NAMALWA (cell line): ENCODE data around the gene HOXA2.
A peak's percentile ranks its signal among the peaks of the same experiment; 100 is the strongest.

ENCODE experiments used
- DNase-seq: peaks from one replicate; pipeline ENCODE4 v3.0.0-alpha.2; 2015; ENCODE audit warnings: low spot score

HOXA2 gene

DNA sequence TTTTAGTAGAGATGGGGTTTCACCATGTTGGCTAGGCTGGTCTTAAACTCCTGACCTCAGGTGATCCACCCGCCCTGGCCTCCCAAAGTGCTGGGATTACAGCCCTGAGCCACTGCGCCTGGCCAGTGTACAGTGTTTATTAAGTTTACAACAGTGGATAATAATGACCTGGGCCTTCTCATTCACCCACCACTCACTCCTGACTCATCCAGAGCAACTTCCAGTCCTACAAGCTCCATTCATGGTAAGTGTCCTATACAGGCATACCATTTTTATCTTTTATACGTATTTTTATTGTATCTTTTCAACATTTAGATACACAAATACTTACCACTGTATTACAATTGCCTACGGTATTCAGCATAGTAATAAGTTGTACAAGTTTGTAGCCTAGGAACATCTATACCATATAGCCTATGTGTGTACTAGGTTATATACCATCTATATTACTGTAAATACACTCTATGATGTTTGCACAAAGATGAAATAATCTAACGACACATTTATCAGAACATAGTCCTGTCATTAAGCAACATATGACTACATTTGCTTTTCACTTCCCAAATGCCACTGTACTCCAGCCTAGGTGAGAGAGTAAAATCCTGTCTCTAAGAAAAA is 23.8 kb downstream of the HOXA2 start:
- DNase-seq = no peak

DNA sequence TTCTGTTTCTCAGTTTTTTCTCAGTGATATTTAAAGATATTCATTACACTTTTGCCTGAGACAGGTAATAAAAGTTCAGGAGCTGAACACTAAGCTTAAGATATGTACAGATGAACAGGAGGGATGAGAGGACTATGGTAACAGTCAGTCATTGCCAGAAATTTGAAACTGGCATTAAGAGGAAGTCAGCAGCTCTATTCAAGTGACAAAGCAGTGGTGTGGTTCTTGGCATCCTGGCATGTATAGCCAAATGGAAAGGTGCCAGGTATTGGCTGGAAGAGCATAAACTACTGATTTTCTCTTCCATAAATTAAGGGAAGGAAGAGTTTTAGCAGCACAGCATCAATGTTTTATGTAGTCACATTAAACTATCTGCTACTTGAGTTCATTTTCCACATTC is 29.4 kb downstream of the HOXA2 start:
- no peak for DNase-seq

DNA sequence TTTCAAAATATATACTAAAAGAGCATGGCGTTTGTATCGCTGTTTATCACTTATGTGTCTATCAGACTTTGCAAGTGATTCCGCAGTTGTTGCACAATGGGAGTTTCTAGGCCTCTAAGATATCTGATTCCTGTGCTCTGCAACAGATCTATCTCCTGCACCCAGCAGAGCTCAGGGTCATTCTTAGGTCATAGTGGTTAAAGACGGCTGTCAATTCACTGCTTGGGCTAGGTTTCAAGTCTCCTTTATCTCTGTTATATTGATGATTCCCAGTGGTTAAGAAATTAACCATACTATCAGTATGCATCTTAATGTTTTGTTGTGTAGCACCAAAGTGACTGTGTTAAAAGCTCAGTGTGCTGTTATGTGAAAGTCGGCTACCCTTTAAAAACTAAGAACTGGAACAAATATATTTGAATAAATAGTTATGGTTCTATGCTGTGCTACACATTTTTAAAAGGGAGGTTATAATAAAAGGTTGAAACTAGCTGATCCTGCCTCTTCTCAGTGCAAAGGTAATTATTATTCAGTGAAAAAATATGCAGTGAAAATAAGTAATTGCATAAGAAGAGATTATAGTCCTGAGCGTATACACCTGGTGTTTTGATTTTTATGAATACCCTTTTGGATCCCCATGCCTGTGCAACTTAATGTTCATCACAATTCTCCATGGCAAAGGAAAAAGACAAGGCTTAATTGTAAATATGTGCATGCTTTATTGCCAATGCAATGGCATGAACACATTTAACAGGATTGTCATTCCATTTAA is 30.7 kb downstream of the HOXA2 start:
- no peak for DNase-seq

GRCh38 chr7:27068259-27068658 is 34.2 kb downstream of the HOXA2 start:
- DNase-seq = no peak

GRCh38 chr7:27066148-27066547 is 36.3 kb downstream of the HOXA2 start:
- DNase-seq = no peak

- no peak for DNase-seq
Measured at GRCh38 chr7:27065709-27066108, 36.8 kb downstream of the HOXA2 start.

- DNase-seq = no peak
Measured at GRCh38 chr7:27064661-27065060, 37.8 kb downstream of the HOXA2 start.

DNA sequence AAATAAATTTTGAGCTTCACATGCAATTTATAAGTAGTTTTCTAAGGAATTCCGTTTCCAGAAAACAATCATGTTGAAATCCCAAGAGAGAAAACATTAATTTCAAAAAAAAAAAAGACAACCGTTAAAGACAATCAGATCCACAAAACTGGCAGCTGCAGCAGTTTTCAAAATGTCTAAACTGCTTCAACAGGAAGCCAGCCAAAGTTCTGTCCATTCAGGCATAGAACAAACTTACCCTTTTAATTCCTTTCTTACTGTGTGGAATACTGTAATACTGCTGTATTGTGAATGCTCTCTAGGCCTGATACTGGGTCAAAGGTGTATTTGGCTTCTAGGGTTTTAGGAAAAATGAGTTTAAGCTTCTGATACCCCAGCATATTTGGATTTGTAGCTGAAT is 38.3 kb downstream of the HOXA2 start:
- DNase-seq = peak; percentile 34

GRCh38 chr7:27062946-27063345 is 39.5 kb downstream of the HOXA2 start:
- no peak for DNase-seq

GRCh38 chr7:27053153-27053552 is 49.3 kb downstream of the HOXA2 start:
- no peak for DNase-seq

GRCh38 chr7:27051451-27051850 is 51.0 kb downstream of the HOXA2 start:
- no peak for DNase-seq
